NCI-H187 treated with DMSO at 0.1 percent for 48 hours (cell line): ENCODE data around the gene GJB1.

ENCODE experiments used
- DNase-seq: peaks from one replicate; lab custom pipeline; 2025; lab: John Stamatoyannopoulos, UW

Gene GJB1

GRCh38 chrX:71215338-71215912 is 7.6 kb upstream of the GJB1 start:
- DNase-seq = no peak

- DNase-seq = no peak
Observed at GRCh38 chrX:71216485-71216884, 6.5 kb upstream of the GJB1 start.

- no peak for DNase-seq
Observed at GRCh38 chrX:71217298-71217697, 5.7 kb upstream of the GJB1 start.

- DNase-seq = no peak
Observed at GRCh38 chrX:71221145-71221544, 1.9 kb upstream of the GJB1 start.

- DNase-seq = no peak
Observed at GRCh38 chrX:71224098-71224708, 1.2 kb downstream of the GJB1 start.

GRCh38 chrX:71225009-71225408 is 2.0 kb downstream of the GJB1 start:
- DNase-seq = no peak

- DNase-seq = no peak
Observed at GRCh38 chrX:71225676-71226075, 2.7 kb downstream of the GJB1 start.

- no peak for DNase-seq
Observed at GRCh38 chrX:71227370-71228062, 4.5 kb downstream of the GJB1 start.

GRCh38 chrX:71228063-71228642 is 5.1 kb downstream of the GJB1 start:
- no peak for DNase-seq

- no peak for DNase-seq
Observed at GRCh38 chrX:71235482-71235881, 12.5 kb downstream of the GJB1 start.

GRCh38 chrX:71236836-71237235 is 13.8 kb downstream of the GJB1 start:
- DNase-seq = no peak

GRCh38 chrX:71239781-71240180 is 16.8 kb downstream of the GJB1 start:
- DNase-seq = no peak

GRCh38 chrX:71241301-71241700 is 18.3 kb downstream of the GJB1 start:
- DNase-seq = no peak

- no peak for DNase-seq
Observed at GRCh38 chrX:71244359-71245128, 21.5 kb downstream of the GJB1 start.

- DNase-seq = no peak
Observed at GRCh38 chrX:71245159-71245558, 22.1 kb downstream of the GJB1 start.

GRCh38 chrX:71250841-71251240 is 27.8 kb downstream of the GJB1 start:
- no peak for DNase-seq

- no peak for DNase-seq
Observed at GRCh38 chrX:71251466-71251973, 28.5 kb downstream of the GJB1 start.

- no peak for DNase-seq
Observed at GRCh38 chrX:71252221-71252620, 29.2 kb downstream of the GJB1 start.

GRCh38 chrX:71253253-71254091 is 30.4 kb downstream of the GJB1 start:
- DNase-seq = no peak

- DNase-seq = peak; percentile 8
Observed at GRCh38 chrX:71254092-71254963, 31.3 kb downstream of the GJB1 start, which contains the start of gene ZMYM3. TSS of gene ZMYM3 (minus strand) at chrX:71254140. CDS start at chrX:71253255, 885 bp downstream.
